Embryonic facial prominence (tissue), 1 donor: ENCODE measurements around the gene FIBP.
"Not testable (repeated sequence)": the region's sequence is repeated elsewhere in the genome, so short reads cannot be mapped to it uniquely, and the experiment has no call there.

ENCODE experiments used
- DNase-seq: peaks from one replicate; pipeline ENCODE4 v3.0.0-alpha.2; 2016; ENCODE audit errors: extremely low spot score

FIBP gene

DNA sequence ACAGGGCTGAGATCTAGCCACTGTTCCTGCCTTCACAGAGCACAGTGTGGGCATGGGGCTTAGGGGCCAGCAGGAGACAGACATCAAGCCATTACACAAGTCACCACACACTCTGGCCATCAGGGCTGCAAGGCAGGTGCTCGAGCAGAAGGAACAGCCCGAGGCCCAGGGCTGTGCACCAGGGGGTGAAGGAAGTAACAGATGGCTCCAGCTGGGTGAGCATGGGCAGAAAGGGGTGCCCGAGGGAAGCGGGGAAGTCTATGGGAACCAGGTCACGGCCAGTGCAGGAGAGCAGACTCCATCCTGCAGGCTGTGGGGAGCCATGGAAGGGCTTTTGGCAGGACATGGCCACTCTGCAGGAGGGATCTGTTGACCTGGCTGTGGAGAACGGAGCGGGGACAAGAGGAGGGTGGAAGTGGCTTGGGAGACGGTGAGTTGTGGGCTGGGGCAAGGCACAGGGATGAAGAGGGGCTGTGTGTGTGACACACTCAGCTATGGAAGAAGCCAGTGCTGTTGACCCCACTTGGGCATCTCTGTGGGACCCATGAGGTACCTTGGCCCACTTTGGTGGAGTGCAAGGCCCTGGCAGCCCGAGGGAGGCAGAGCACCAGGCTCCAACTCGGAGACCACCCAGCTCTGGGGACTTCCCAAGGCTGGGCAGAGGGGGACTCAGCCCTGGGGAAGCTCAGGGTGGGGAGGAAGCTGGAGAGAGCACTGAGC is 27.0 kb upstream of the FIBP start:
- no peak for DNase-seq

DNA sequence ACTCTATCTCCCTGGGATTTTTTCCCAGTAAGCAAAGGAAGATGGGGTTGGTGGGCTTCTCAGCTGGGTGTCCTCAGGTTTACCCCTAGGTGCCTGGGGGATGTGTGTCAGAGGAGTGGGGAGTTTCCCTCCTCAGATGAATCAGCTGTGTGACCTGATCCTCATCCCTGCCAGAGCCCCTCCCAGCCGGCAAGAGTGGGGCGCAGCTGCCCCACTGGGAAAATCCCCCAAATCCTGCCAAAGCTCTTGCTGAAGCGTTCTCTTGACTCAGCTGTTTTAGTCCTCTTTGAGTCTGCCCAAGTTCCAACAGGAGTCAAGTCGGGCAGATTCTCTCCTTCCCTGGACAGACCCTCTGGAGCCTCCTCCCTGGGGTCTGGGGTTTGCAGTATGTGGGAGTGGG is 24.6 kb upstream of the FIBP start:
- no peak for DNase-seq

DNA sequence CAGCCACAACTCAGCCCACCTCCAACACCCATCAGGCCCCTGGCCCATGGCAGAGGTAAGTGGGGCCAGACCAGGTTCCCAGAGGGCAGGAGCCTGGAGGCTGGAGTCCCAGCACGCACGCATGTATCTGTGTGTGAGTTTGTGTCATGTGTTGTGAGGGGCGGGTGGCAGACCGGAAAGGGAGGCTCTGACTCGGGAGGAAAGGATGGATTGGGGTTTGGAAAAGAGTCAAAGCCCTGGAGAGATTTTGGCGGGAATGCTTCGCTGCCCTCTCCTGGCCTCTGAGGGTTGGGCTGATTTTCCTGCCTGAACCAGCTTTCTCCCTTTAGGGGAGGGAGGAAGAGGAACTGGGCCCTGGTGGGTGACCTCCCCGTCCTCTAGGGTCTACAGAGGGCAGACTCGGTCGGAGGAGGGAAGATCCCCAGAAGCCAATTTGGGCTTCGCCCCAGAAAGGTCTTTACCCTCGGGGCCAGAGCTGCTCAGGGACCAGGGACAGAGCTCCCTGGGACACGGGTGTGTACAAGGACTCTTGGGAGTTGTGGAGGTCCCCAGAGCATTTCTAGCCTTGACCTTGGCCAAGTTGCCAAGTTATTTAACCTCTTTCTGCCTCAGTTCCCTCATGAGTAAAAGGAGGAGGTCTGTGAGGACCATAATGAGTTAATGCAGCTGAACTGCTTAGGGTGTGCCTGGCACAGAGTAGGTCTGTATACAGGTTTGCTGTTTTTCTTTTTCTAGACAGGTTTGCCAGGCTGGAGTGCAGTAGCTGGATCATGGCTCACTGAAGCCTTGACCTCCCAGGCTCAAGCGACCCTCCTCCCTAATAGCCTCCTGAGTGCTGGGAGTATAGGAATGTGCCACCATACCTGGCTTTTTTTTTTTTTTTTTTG is 23.7 kb upstream of the FIBP start:
- no peak for DNase-seq

DNA sequence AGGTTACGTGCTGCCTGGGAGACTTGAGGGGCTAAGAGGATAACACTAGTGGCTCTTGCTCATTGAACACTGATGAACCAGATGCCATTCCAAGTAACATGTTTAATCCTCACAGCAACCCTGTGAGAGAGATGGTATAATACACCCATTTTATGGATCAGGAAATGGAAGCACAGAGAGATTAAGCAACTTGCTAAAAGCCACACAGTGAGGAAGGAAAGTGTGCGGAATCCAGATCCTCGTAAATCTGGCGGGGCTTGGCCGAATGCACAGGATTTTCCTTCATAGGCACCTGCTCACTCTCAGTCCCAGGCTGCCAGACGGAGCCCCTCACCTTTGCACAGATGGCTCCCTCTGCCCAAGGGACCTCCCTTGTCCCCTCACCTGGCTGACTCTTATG is 19.6 kb upstream of the FIBP start:
- no peak for DNase-seq

DNA sequence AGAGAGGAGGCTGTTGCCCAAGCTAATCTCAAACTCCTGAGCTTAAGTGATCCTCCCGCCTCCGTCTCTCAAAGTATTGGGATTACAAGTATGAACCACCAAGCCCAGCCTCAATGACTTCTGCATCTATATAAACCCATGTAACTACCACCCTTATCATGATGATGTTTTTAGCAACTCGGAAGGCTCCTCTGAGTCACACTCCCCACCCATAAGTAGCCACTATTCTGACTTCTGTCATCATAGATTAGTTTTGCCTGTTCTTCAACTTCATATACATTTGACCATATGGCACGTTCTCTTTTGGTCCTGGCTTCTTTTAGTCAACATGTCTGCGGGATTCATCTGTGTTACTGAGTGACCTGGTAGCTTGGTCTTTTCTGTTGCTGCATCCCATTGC is 18.3 kb upstream of the FIBP start:
- DNase-seq = no peak

DNA sequence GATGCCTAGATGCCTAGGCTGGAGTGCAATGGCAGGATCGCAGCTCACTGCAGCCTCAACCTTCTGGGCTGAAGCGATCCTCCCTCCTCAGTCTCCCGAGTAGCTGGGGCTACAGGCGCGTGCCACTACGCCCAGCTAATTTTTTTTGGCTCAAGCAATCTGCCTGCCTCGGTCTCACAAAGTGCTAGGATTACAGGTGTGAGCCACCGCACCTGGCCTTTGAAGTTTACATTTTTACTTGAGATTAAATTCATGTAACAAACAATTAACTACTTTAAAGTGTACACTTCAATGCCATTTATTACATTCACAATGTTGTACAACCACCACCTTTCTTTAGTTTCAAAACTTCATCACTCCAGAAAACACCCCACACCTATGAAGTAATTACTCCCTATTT is 15.4 kb upstream of the FIBP start:
- DNase-seq = no peak

DNA sequence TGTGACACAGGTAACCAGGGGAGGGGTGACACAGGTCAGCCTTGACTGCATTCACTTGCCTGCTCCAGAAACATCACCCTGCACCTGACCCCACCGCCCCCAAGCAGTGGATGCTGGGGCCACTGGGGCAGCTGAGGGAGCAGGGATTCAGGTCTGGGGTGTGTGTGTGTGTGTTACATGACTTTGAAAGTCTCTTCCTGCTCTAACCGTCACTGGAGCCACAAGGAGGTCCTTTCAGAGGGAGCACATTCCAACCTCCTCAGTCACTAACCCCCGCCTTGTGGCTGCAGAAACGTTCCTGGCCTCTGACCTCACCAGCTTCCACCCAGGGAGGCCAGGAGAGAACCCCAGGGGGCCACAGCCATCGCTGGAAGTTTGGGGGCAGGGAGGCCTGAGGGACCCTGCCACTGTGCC is 14.8 kb upstream of the FIBP start:
- DNase-seq = no peak

DNA sequence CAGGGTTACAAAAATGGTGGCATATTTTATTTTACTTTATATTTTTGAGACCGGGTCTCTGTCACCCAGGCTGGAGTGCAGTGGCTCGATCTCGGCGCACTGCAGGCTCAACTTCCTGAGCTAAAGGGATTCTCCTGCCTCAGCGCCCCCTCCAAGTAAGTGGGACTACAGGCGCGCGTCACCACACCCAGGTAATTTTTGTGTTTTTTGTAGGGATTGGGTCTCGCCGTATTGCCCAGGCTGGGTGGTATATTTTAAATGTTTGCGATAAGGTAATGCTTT is 12.6 kb upstream of the FIBP start:
- DNase-seq = no peak

DNA sequence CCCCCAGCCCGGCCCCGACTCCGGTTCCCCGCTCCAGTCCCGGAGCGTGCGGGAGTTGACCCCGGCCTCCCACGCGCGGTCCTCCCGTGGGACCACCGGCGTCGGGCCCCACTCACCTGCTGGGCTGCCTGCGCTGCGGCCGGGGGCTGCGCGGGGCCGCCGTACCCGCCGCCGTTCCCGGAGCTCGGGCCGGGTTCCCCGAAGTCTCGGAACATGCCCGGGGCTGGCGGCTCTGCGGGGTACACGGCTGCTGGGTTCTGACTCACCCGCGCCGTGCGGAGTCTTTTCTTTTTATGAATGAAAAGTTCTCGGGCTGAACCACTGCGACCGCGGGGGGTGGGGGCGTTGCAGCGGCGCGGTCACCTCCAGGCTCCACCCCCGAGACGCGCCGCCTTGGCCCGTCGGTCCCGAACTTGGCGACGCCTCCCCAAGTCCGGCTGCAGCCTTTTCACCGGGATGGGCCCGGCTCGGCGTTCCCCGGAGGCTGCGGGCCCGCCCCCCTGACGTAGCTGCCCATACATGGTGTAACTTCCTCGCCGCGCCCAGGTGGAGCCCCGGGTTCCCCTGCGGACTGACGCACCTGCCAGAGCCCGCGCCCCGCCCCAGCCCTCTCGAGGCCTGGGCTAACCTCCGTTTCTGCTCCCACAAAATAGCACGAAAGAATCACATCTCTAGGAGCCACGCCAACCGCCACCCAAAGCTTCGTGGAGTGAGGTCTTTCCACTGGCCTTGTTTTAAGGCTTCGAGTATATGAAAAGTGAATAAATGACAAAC is 12.0 kb upstream of the FIBP start, which contains the start of gene FOSL1:
TSS of gene FOSL1 (minus strand) at position 264 of the 774 bp plus-strand sequence. CDS start at position 215, 49 bp downstream.
- DNase-seq = no peak

DNA sequence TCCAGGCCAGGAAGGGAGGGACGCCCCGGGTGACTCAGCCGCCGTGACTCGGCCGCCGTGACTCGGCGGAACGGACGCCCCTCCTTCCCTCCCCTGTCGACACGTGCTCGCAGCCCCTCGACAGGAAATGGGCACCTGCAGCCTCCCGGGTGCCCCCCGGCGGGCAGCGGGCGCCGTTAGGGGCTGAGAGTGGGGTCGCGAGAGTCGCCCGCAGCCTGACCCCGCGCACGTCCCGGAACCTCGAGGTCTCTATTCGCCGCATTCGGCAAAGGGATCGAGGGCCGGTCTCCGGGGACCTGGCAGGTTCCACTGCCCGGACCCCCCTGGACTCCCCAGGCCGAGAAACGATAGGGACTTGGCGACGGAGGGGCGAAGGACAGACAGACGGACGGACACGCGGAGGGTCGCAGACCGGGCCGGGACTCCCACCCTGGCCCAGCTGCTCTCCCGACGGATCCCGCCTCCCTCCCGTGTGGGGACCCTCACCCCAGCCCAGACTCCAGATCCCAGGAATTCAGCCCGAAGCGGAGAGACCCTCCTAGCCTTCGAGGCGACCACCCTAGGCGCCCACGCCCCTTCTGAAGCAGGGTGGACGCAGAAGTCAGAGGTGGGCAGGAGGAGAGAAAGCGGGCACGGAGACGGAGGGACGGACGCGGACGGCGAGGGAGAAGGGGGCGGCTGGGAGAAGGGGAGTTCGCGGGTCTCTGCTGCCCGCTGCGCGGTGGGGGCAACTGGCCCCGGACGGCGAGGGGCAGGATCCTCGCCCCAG is 11.3 kb upstream of the FIBP start:
- no peak for DNase-seq

DNA sequence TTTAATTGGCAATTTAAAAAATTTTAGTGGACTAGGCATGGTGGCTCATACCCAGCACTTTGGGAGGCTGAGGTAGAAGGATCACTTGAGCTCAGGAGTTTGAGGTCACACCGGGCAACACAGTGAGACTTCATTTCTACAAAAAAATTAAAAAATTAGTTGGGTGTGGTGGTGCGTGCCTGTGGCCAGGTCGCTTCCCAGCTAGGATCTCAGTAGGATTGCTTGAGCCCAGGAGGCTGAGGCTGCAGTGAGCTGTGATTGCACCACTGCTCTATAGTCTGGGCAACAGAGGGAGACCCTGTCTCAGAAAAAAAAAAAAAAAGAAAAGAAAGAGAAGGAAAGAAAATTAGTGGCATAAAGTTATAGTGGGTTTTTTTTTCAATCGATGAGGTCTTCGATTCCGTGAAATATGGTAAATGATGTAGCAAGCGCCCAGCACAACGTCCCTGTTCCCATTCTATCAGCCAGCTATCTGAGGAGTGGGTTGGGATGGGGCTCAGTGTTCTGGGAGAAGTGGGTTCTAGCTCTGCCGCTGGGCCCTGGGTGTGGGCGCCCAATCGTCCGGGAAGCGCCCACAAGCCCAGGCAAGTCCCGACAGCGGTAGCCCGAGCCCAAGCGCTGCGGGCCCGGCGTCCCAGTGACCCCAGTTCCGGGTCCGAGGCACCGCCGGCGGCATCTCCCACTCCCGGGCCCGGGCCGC is 10.5 kb upstream of the FIBP start:
- no peak for DNase-seq

DNA sequence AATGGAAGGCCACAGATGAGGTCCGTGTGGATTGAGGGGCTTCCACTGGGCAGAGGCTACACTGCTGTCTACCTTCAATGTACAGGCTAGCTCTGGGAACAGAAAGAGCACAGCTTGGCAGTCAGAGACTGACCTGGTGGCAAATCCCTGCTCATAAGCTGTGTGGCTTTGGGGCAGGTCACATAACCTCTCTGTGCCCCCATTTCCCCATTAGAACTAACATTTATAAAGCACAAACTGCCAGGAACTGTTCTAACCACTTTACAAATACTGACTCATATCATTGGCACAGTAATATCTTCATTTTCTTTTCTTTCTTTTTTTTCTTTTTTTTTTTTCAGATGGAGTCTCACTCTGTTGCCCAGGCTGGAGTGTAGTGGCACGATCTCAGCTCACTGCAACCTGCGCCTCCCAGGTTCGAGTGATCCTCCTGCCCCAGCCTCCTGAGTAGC is 8.8 kb upstream of the FIBP start:
- DNase-seq = no peak

DNA sequence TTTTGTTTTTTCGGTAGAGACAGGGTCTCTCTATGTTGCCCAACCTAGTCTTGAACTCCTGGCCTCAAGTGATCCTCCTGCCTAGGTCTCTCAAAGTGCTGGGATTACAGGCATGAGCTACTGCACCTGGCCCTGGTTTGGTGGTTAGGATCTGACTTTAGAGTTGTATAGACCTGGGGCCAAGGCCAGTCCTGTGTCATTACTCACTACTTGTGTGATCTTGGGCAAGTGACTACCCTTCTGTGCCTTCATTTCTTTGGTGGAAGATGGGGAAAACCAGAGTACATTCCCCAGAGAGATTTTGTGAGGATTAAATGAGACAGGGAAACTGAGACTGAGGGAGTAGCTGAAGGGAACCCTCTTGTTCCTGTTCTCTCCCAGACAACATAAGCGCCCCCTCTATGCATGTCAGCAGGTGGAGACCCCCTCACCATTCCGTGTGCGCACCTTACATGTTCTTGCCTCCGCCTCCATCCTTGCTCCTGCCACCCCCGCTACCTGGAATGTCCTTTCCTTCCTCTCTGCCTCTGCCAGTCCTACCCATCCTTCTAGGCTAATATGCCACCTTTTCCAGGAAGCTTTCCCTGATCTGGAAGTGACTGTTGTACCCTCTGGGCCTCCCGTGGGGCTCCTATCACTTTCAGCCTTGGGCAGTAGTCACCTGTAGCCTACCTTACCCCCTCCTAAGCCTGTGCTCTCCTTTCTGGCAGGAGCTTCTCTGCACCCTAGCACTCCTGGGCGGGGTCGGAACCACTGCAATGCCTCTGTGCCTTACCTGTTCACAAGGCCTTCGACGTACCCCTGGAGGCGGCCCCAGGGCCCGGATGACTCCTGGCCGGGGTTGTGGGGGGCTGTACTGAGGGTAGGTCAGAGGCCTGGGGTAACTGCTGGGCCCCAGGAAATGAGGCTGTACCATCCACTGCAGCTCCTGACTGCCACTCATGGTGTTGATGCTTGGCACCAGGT is 8.0 kb upstream of the FIBP start:
- no peak for DNase-seq

DNA sequence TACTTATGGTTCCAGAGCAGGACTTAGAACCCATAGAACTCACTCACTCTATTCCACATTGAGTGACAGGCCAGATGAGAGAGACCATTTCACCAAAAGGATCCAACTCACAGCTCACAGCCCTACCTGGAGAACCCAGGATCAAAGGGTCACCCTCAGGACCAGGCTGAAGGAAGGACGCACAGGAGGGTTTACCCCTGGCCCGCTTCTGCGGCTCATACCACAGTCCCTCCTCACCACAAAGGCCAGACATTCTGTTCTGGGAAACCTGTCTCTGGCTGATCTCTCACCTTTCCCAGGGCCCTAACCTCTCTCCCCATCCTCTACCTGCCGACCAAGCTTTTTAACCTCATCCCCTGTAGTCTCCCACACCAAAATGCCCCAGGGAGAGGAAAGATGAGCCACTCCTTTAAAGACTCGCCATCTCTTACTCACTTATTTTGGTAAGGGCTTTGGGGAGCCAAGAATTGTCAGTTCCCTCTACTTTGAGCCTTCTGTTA is 7.3 kb upstream of the FIBP start:
- DNase-seq = no peak

DNA sequence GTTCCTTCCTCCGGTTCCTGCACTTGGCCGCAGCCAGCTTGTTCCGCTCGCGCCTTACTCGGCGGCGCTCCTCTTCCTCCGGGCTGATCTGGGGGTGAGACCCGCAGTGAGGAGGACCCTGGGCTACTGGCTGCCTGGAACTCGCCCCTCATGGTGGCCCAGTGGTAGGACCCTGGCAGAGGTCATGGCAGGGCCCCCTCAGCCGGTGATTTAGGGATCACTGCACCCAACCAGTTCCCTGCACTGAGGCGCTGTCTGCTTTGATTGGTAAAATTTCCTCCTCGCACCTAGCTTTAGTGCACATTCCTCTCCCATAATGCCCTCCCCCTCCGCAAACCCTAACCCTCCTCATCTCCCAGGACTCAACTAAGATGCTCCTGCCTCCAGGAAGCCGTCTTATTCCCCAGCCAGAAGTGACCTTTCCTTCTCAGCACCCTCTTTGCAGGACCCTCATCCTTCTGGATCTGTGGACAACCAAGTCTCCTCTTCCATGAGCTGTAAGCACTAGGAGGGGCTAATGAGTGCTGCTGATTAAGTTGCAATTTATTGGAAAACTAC is 5.8 kb upstream of the FIBP start:
- no peak for DNase-seq

DNA sequence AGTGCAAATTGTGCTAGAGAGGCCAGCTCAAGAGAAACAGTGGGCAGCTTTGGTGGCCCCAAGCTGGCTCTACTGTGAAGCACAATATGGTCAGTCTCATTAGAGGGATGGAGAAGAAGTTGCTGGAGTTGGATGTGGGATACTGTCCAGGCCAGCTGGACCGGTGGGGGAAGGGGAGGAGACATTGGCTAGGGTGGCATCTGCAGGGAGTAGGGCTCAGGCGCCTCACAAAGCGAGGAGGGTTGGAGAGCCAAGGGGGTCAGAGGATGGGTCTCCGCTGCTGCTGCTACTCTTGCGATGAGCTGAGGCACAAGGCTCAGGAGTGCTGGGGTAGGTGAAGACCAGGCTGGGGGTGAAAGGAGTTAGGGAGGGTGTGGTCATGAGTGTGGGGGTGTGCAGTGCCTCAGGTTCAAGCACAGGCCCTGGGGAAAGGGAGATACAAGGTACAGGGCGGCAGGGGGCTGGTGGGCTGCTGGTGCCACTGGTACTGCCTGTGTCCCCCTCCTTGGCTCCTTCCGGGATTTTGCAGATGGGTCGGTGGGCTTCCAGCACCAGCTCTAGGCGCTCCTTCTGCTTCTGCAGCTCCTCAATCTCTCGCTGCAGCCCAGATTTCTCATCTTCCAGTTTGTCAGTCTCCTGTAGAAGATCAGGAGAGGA is 4.5 kb upstream of the FIBP start:
- no peak for DNase-seq

DNA sequence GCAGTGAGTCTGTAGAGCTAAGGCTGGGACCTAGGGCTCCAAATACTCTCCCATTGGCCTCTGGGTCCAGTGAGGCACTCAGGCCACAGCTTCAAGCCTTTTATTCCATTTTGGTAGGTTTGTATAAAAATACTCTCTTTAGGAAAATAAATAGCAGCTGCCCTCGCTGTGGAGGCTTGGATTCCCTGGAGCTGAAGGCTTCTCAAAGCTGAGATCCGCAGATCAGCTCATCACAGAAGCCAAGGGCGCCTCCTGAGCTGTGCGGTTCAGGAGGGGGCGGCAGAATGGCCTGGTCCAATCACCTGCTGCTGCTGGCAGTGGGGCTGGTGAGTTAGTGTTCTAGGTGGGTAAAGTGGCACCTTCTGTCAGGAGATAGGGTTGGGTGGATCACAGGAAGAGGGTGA is 3.9 kb upstream of the FIBP start:
- not testable (repeated sequence) for DNase-seq

DNA sequence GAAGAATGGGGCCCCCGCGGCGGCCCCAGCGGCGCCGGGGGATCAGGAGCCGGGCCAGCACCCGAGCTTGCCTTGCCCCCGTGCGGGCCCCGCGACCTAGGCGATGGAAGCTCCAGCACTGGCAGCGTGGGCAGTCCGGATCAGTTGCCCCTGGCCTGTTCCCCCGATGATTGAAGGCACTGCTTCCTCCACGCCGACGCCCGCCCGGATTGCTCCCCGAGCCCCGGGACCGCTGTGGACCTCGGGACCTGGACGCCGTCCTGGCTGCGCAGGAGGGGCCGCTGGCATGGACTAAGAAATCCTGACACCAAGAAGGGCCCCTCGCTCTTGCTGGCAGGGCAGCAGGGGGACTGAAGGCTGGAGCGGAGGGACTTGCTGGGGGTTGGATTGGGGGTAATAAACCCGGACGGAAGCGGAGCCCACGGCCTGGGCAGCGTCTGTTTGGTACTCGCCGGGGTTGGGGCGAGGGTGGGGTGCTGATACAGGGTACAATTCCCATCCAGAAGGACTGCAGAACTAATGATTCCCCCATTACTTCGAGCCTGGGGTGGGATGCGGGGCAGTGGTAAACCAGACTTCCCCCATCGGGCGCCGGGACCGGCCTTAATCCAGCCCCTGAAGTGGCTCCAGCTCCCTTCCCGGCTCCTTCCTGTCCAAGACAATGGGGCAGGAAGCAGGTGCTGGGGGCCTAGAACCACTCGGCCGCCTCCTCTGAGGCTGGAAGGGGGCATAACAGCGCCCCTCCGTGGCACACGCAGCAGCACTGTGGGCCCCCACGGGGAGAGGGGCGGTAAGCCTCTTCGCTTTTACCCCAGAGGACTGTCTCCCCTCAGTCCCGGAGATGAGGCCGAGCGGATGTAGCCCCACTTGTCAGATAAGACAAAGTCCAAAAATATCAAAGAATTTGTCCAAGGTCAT is 3.2 kb upstream of the FIBP start:
- no peak for DNase-seq
